ENCODE results near the gene CPD.
"Not testable (repeated sequence)": the region's sequence is repeated elsewhere in the genome, so short reads cannot be mapped to it uniquely, and the experiment has no call there.

The CPD gene

DNA sequence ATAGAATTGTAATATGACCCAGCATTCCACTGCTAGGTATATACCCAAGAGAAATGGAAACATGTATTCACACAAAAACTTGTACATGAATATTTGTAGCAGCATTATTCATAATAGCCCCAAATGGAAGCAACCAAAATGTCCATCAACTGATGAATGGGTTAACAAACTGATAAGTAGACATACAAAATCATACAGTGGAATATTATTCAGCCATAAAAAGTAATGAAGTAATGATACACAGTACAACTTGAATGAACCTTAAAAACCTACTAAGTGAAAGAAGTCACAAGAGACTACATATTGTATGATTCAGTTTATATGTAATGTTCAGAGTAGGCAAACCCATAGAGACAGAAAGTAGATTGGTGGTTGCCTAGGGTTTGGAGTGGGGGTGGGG is 58.0 kb downstream of the CPD start:
- DNase-seq = no peak

DNA sequence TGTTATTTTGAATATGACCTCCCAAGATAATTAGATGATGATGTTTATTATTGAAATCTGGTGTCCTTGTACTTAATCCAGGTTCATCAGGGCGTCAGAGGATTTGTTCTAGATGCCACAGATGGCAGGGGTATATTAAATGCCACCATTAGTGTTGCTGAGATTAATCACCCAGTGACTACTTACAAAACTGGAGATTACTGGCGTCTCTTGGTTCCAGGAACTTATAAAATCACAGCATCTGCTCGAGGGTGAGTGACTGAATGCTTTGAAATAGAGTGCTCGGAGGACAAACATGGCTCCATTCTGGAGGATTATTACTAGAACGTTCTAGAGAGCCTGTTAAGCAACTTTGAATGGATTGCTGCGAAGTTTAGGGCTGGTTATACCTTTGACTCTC is 65.0 kb downstream of the CPD start:
- no peak for DNase-seq

DNA sequence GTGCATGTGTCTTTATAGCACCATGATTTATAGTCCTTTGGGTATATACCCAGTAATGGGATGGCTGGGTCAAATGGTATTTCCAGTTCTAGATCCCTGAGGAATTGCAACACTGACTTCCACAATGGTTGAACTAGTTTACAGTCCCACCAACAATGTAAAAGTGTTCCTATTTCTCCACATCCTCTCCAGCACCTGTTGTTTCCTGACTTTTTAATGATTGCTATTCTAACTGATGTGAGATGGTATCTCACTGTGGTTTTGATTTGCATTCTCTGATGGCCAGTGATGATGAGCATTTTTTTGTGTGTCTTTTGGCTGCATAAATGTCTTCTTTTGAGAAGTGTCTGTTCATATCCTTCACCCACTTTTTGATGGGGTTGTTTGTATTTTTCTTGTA is 67.9 kb downstream of the CPD start:
- DNase-seq = not testable (repeated sequence)

DNA sequence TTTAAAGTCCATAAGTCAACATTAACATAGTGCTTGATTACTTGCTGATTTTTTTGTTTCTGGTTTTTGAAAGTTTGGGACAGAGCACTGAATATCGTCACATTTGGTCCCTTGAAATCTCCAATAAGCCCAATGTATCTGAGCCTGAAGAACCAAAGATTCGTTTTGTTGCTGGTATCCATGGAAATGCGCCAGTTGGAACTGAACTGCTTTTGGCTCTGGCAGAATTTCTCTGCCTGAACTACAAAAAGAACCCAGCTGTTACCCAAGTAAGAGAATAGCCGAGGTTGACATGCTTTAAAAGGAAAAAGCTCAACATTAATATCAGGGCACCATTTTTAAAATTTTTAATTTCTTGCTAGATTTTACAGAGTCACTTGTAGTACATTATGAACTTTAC is 70.8 kb downstream of the CPD start:
- DNase-seq = no peak

DNA sequence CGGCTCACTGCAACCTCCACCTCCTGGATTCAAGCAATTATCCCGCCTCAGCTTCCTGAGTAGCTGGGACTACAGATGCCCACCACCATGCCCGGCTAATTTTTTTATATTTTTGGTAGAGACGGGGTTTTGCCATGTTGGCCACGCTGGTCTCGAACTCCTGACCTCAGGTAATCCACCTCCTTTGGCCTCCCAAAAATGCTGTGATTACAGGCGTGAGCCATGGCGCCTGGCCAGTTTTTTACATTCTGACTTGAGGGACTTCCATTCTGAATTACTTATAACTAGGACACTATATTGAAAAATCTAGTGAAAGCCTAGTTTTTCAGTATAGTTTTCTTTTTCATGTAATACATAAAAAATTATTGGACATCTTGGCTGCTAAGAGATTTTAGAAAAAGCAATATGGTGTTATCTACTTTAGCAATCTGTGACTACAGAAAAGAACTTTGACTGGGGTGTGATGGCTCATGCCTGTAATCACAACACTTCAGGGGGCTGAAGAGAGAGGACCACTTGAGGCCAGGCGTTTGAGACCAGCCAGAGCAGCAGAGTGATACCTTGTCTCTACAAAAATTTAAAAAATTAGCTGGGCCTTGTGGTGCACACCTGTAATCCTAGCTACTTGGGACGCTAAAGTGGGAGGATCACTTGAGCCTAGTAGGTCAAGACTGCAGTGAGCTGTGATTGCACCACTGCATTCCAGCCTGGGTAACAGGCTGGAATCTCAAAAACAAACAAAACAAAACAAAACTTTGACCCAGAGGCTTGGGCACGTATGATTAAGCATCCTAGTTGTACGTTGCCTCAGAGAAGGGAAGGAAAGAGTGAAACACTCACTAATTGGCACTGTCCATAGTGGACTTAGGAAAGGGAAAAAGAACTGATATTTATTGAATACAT is 71.6 kb downstream of the CPD start:
- DNase-seq = no peak

- no peak for DNase-seq
These were observed 75.9 kb downstream of the CPD start for GRCh38 chr17:30454635-30455034.

- no peak for DNase-seq
These were observed 79.6 kb downstream of the CPD start for GRCh38 chr17:30458371-30458770.

DNA sequence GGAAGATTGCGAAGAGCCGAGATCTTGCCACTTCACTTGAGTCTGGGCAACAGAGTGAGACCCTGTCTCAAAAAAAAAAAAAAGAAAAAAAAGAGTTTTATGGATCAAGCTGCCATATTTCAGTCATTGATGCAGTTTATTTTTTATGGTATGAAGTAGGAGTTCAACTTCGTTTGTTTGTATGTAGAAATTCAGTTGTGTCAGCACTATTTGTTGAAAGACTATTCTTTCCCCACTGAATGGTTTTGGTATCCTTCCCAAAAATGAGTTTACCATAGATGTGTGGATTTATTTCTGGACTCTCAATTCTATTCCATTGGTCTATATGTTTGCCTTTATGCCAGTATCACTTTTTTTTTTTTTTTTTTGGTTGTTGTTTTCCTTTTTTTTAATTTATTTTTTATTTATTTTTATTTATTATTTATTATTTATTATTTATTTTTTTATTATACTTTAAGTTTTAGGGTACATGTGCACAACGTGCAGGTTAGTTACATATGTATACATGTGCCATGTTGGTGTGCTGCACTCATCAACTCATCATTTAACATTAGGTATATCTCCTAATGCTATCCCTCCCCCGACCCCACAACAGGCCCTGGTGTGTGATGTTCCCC is 80.2 kb downstream of the CPD start:
- not testable (repeated sequence) for DNase-seq

GRCh38 chr17:30468465-30468864 is 89.7 kb downstream of the CPD start:
- no peak for DNase-seq

DNA sequence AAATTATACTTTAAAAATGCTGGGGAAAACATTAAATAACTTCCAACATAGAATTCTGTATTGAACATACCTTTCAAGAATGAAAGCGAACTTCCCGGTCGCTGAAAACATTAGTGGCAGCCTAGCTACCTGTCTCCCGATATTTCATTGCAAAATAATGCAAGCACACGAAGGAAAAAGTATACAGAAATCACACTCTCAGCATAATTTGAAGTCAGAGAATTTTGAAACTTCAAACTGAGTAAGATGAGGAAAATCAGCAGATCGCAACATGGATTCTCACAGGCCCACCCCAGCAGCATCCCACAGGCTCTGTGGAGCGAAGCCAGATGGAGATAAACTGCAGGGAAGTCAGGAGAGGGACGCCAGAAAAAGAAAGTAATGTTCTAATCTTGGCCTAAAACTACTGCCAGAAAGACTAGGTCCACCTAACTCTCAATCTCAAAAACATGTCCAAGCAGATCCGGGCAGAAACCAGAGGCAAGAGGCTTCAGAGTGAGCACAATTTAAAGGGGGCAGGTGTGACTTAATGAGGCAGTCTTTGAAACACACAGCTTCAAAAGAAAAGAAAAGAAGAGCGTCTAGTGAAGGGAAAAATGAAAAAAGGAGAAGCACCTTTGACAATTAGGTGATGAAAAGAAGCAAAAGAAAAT is 93.6 kb downstream of the CPD start:
- peak; percentile 85 for DNase-seq

GRCh38 chr17:30475206-30475605 is 96.5 kb downstream of the CPD start:
- DNase-seq = no peak

- no peak for DNase-seq
These were observed 98.0 kb downstream of the CPD start for GRCh38 chr17:30476726-30477082.

GRCh38 chr17:30477083-30477773 is 98.5 kb downstream of the CPD start, which contains the start of gene GOSR1:
TSS of gene GOSR1 (plus strand) at chr17:30477408. CDS start at chr17:30477434, 26 bp downstream.
- peak; percentile 92 for DNase-seq

DNA sequence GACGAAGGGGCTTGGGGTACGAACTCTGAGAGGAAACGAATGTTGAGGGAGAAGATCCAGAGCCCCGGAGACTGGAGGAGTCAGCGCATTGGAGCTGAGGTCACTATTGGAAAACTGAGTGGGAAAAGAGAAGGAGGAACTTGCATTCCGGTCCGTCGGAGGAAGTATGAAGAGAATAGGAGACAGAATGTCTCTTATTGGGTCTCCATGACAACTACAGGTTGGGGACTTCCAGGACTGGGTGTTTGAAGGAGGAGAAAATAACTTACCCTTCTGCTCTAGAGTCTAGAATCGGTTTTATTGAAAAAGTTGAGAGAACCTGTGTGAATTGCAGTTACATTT is 99.0 kb downstream of the CPD start:
- DNase-seq = no peak

GRCh38 chr17:30482555-30482954 is 103.8 kb downstream of the CPD start:
- DNase-seq = no peak

- no peak for DNase-seq
These were observed 104.4 kb downstream of the CPD start for GRCh38 chr17:30483159-30483558.

DNA sequence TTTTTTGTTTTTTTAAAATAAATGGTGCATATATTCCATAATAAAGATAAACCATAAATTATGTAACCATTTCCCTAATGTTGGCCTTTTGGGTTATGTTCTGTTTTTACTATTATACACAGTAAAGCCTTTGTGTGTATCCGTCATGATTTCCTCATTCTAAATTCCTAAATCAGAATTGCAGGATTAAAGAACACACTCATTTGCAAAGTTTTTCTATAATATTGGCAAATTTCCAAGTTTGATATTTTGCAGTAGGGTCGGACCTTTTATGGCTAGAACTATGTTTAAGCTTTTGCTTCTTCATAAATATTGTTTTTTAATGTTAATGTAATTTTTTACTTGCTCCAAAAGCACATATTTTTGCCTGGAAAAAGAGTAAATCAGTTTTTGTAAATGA is 115.1 kb downstream of the CPD start:
- no peak for DNase-seq

DNA sequence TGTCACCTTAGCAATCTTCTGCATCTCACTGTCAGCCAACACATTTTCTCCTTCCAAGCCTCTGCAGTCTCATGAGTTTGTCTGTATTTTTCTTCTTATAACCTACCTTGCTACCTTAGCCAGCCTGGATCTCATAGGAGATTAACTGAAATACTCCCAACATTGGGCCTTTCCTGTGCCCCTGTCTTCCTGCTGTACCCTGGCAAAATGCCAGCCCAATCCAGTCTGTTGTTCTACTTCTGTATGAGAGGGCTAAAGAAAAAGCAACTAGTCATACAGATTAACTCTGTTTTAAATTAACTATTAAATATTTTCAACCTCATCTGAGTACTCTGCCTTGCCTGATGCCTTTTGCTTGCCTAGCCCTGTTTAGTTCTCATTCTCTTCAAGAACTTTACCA is 116.9 kb downstream of the CPD start:
- DNase-seq = no peak

DNA sequence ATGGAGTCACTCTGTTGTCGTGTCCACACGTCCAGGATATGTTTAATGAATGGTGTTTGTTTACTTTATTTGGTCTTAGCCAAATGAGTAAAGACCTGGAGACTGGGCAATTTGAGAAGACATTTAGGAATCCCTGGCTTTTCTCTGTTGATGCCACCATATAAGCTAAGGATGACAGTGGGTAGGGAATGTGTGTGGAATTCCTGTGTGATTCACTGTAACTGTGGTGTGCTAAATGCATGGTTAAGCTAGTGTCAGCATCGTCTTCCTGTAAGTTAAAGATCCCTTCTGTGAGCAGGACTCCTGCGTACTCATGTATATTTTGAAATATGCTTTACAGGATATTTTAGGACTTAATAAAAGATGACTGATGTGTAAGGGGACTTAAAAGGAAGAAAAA is 124.8 kb downstream of the CPD start:
- no peak for DNase-seq

DNA sequence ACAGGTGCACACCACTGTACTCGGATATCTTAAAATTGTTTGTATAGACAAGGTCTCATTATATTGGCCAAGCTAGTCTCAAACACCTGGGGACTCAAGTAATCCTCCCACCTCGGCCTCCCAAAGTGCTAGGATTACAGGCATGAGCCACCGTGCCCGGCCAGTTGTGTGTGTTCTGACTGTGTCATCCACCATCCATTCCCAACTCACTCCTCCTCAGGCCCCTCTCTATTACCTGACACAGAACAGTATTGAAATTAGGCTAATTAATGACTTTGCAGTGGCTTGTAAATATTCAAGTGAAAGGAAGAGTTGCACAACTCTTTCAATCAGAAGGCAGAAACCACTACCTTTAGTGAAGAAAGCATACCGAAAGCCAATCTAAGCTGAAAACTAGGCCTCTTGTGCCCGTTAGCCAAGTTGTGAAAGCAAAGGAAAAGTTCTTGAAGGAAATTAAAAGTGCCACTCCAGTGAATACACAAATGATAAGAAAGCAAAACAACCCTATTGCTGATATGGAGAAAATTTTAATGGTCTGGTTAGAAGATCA is 127.2 kb downstream of the CPD start:
- DNase-seq = no peak

- DNase-seq = no peak
These were observed 127.8 kb downstream of the CPD start for GRCh38 chr17:30506481-30506880.

DNA sequence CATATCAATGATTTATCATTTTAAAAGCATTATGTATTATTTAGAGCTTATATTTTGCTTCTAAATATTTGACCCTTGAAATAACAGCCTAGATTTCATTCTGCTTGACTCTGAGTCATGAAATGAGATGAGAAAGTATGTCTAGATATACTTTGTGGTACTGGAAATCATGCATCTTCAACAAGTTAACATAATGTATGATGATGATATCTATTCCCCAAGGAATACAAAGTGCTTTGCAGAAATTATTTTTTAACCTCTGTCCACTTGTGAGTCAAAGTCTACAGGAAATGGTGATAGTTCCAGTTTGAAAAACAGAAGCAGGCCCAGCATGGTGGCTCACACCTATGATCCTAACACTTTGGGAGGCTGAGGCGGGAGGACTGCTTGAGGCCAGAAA is 134.6 kb downstream of the CPD start:
- no peak for DNase-seq

- DNase-seq = no peak
These were observed 136.3 kb downstream of the CPD start for GRCh38 chr17:30514895-30515596.

Measured in NCI-H1105 treated with DMSO at 0.1 percent for 48 hours (cell line).